ENCODE results near the gene TIGD1.
A peak's percentile ranks its signal among the peaks of the same experiment; 100 is the strongest.
"Not testable (repeated sequence)": the region's sequence is repeated elsewhere in the genome, so short reads cannot be mapped to it uniquely, and the experiment has no call there.

TIGD1 gene

DNA sequence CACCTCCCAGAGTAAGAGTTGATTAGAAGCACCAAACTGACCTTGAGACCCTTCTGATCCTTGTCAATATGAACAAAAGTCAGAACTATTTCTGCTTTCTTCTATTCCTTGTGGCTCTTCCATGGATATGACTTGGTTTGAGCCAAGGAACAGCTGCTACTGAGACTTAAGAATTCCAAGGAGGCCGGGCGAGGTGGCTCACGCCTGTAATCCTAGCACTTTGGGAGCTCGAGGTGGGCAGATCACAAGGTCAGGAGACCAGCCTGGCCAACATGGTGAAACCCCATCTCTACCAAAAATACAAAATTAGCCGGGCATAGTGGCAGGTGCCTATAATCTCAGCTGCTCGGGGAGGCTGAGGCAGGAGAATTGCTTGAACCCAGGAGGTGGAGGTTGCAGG lies 20.1 kb upstream of the TIGD1 start:
- not testable (repeated sequence) for DNase-seq (ENCODE audit: low spot score)

DNA sequence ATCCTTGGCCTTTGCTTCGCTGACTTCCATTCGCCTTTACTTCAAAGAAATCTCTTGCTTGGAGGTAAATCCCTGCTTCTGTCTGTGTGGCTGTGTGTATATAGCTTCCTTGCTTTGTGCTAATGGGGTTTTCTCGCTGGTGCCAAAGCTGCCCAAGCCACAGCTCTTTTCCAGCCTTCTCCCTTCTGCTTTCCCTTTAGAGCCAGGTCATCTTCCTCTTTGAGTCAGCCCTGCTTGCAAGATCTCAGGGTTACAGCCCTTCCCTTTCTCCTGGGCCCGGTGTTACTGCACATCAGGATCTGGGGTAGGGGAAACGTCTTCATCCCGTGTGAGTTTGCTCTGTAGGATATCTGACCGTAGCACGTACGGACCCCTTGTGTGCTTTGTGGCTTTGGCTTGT lies 19.2 kb upstream of the TIGD1 start:
- DNase-seq (ENCODE audit: low spot score): no peak

DNA sequence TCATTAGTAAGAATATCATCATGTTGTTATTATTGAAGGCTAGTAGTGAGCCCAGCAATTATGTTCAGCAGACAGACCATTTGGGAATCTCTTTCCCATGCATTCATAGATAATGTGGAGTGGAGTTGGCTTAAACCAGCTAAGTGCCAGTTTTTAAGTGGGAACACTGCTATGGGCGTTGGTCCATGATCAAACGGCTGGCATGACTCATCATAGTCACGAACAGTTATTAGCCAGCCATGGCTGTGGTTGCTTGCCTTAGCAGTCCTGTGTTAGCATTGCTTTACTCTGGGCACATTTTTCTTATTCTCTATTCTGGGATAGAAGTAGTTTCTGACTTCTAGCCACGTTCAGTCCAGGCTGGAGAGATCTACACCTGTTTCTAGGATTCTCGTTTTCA lies 17.8 kb upstream of the TIGD1 start:
- DNase-seq (ENCODE audit: low spot score): peak; percentile 69

DNA sequence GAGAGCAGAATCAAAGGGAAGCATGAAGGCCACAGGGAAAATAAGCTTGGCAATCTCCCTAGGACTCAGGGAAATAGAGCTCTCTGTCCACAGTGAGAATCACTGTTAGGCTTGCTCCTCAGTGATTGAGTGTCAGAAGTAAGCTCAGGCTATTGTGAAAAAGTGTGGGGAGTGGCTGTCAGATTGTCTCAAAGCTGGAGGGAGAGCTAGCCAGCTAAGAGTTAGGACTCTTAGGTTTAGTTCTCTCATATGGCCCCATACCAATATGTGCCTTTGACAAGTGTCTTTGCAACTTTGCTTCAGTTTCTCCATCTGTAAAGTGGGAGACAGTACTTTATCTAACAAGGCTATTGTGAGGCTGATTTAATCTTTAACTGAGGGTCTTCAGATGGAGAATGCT lies 17.4 kb upstream of the TIGD1 start:
- no peak for DNase-seq (ENCODE audit: low spot score)

DNA sequence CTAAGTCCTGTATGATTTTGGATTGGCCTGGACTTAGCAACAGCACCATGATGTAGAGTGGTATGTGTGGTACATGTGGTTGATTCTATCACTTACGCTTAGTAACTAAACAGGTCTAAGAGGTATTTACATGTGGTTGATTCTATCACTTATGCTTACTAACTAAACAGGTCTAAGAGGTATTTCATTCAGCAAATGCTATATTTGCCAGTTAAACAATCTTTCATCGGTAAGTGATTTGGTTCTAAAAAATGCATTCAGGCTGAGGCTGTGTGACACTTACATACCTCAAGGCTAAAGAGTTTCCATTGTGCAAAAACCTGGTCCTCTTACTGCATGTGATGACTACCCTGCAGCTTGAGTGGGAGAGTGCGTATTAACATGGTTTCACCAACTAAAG lies 13.2 kb upstream of the TIGD1 start:
- DNase-seq (ENCODE audit: low spot score): no peak

DNA sequence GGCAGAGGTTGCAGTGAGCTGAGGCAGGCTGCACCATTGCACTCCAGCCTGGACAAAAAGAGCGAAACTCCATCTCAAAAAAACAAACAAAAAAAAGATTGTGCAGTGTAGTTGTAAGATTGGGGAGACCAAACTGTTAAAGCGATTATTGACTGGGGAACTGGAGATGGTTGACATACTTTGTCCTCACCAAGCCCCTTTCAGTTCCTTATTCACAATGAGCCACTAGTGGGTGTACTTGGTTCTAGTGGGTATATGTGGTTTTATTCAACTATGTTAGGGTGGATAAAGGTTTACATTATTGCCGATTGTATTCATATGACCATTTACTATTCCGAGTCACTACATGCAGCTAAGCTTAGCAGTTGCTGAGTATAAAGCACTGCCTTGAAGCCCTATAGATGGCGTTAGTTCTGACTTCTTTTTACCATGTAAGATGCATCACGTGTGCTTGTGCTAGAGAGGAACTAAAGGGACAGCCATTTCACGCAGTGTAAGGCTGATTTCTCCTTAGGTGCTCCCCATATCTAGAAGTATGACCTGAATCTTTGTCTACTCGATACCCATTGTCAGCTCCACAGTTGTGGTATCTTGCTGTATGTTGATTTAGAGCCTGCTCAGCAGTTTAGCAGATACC lies 12.3 kb upstream of the TIGD1 start:
- no peak for DNase-seq (ENCODE audit: low spot score)

DNA sequence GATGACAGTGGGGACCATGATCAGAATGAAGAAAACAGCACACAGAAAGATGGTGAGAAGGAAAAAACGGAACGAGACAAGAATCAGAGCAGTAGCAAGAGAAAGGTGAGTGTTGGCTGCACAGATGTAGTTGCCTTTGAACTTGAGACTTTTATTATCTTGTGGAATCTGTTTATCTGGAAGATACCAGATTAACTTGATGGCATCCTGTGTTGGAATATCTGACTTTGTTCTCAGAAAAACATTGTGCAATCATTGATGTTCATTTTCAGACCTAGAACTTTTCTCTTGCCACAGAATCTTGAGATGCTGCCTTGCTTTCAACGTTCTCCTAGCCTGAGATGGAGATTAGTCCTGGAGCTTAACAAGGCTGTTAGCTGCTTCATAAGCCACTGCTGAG lies 6.1 kb upstream of the TIGD1 start:
- DNase-seq (ENCODE audit: low spot score): no peak

DNA sequence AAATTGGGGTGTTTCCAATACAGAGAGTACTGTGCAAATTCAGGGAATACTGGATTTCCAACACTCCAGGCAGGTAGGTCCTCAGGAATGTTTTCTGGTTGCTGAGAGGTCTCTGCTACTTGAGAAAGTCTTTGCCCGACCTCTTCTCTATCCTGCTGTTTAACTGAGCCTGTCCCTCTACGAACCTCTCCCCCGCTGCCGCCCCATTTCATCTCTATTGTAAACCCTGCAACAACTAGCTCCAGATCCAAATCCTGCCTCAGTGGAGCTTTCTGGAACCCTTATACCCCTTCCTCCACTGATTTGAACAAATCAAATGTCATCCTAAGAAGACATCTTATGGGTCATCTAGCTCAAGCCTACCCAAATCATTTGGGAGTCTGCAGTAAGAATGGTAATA lies 1.4 kb upstream of the TIGD1 start:
- no peak for DNase-seq (ENCODE audit: low spot score)

DNA sequence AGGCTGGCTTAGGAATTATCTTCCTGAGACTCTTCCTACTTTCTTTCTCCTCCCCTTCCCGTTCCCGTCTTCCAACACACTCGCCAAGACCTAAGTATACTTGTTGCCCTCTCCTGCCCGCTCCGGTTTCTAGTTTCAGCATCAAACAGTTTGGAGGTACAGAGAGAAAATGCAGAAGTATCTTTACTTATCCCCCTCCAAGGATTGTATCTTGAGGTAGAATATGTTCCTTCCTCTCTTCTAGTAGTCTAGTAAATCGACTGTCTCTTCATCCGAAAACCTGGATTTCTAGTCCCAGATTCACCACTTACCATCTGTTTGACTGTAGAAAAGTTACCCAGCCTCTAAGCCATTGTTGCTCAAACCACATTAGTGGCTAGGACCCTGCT lies 887 bp upstream of the TIGD1 start:
- DNase-seq (ENCODE audit: low spot score): no peak

DNA sequence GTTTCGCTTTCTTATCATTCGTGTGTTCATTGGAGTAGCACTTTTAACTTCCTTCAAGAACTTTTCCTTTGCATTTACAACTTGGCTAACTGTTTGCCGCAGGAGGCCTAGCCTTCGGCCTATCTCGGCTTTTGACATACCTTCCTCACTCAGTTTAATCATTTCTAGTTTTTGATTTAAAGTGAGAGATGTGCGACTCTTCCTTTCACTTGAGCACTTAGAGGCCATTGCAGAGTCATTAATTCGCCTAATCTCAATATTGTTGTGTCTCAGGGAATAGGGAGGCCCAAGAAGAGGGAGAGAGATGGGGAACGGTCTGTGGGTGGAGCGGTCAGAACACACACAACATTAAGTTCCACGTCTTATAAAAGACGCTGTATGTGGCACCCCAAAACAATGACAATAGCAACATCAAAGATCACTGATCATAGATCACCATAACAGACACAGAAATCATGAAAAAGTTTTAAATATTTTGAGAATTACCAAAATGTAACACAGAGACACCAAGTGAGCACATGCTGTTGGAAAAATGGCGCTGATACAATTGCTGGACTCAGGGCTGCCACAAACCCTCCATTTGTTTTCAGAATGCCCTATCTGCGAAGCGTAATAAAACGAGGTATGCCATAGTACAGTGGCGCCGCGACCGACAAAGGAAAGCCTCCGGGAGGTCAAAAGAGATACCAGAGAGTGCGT lies 553 bp downstream of the TIGD1 start:
- no peak for DNase-seq (ENCODE audit: low spot score)

DNA sequence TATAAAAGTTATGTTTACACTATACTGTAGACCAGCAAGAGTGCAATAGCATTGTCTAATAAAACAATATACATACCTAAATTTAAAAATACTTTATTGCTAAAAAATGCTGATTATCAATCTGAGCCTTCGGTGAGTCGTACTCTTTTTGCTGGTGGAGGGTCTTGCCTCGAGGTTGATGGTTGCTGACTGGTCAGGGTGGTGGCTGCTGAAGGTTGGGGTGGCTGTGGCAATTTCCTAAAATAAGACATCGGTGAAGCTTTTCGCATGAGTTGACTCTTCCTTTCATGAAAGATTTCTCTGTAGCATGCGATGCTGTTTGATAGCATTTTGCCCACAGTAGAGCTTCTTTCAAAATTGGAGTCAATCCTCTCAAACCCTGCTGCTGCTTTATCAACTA lies 2.4 kb downstream of the TIGD1 start:
- DNase-seq (ENCODE audit: low spot score): no peak

DNA sequence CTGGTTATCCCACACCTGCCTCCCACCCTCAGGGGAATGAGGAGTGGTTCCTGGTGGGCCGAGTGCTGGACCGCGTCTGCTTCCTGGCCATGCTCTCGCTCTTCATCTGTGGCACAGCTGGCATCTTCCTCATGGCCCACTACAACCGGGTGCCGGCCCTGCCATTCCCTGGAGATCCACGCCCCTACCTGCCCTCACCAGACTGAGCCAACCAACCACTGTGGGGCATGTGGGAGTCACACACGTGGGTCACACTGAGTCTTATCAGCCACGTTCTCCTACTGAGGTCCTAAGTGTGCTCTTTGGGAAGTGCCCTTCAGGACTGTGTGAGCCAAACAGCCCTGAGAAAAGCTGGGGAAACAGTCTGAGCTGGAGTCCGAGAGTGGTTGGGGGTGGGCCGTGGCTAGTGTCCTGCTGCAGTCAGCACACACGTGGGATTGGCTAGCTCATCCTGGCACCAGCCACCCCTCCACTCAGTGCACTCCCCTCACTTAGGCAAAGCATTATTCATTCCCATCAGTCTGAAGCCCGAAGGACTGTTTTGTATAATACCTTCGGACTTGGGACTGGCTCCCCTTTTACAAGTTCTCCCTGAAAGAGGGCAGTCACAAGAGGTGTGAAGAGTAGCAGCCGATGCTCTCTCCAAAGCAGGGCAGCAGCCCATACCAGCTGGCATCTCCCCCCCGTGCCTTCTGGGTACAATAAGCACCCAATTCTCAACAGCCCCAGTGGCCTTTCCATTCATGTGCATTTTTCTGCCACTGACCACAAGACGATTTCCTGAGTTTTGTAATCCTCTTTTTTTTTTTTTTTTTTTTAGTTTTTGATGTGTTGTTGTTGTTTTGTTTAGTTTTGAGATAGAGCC lies 4.6 kb downstream of the TIGD1 start:
- no peak for DNase-seq (ENCODE audit: low spot score)

DNA sequence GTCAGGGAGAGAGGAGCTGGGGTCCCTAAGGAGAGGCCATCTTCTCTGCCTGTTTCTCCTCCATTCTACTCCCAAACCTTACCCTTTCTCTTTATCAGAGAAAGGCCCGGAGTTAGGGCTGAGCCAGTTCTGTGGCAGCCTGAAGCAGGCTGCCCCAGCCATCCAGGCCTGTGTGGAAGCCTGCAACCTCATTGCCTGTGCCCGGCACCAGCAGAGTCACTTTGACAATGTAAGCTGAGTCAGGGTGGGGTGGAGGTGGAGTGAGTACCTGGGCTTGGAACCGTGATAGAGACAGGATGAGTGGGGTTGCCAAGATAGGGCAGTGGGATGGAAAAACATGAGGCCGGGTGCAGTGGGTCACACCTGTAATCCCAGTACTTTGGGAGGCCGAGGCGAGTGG lies 5.7 kb downstream of the TIGD1 start:
- DNase-seq (ENCODE audit: low spot score): no peak

DNA sequence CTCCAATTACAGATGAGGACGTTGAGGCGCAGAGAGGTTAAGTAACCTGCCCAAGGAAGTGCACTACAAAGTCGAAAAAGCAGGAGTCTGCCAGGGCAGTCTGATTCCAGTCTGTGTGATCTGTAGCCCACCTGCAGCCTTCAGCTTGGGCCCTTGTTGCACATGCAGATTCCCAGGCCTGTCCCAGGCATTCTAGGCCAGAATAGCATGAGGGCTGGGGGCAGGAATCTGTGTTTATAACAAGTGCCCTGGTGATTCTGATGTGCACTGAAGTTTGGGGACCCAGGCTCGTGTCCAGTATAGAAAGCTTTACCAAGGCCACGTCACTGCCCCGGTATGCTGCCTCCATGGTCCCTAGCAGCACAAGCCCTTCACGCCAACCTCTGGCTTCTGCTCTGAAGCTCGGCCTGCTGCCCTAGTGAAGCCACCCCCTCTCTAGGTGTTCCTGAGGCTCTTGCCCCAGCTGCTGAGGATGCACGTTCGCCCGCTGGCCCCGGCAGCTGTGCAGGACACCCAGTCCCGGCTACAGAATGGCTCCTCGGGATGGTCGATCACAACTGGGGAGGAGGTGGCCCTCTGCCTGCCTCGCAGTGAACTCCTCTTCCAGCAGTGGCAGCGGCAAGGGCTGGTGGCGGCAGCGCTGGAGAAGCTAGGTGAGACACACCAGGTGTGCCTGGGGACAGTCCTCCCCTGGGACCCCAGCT lies 6.3 kb downstream of the TIGD1 start:
- DNase-seq (ENCODE audit: low spot score): no peak

DNA sequence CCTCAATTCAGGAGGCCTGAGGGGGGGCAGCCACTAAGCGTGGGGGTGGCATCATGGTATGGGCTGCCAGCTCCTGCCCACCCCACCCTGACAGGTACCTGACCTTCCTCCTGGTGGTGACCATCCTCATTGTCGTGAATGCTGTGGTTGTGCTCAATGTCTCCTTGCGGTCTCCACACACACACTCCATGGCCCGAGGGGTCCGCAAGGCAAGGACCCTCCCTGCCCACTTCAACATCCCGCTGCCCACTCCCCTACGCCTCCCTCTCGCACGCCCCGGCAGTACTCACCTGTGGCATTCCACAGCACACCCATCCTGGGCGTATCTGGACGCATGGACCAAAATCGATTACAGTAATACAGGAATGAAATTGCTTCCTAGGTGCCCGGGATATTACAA lies 6.9 kb downstream of the TIGD1 start:
- no peak for DNase-seq (ENCODE audit: low spot score)

DNA sequence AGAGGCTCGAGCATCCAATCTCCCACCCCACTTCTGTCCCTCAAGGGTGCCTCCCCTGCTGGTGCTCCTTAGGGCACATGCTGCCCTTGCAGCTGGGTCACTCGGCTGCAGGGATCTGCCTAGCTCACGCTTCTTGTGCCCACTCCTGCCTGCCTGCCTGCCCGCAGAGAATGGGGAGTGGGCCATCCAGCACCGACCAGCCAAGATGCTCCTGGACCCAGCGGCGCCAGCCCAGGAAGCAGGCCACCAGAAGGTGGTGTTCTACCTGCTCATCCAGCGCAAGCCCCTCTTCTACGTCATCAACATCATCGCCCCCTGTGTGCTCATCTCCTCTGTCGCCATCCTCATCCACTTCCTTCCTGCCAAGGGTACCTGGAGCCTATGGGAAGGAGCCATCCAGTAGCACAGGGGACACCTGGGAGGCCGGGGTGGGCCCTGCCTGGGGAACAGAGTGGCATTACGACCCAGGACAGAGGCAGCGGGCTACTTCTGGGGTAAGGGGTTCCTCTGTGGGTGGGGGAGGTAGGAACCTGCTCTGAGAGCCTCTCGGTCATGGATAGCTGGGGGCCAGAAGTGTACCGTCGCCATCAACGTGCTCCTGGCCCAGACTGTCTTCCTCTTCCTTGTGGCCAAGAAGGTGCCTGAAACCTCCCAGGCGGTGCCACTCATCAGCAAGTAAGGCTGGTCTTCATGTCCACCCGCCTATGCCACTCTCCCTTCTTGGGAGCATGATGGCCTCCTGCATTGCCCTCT lies 7.5 kb downstream of the TIGD1 start:
- no peak for DNase-seq (ENCODE audit: low spot score)

DNA sequence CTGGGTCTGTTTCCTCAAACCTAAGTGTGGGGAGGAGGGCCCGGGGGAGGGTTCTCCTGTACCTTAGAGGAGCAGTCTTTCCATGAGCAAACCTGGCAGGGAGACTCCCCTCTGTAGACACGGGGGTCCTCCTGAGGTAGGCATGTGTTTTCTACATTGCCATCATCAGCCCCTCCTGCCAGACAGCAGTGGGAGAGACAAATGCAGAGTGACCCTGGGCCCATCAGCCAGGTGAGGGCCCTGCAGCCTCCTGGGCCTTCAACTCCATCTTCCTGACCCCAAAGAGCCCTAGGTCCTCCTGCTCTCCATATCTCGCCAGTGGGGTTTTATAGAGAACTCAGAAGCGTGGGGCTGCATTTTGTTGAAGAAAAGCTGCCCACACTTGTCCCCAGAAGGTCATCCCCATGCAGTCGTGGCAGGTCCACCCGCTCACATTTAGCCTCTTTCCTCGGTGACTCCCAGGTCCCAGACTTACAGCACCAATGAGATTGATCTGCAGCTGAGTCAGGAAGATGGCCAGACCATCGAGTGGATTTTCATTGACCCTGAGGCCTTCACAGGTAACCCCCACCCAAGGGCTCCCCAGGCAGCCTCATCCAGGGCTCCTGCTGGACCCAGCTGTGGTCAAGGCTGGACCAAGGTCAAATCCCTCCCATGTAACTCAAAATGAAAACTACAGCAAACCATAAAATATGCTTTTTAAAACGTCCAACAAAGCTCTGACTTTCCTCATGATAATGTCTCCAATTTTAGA lies 8.2 kb downstream of the TIGD1 start:
- DNase-seq (ENCODE audit: low spot score): no peak

DNA sequence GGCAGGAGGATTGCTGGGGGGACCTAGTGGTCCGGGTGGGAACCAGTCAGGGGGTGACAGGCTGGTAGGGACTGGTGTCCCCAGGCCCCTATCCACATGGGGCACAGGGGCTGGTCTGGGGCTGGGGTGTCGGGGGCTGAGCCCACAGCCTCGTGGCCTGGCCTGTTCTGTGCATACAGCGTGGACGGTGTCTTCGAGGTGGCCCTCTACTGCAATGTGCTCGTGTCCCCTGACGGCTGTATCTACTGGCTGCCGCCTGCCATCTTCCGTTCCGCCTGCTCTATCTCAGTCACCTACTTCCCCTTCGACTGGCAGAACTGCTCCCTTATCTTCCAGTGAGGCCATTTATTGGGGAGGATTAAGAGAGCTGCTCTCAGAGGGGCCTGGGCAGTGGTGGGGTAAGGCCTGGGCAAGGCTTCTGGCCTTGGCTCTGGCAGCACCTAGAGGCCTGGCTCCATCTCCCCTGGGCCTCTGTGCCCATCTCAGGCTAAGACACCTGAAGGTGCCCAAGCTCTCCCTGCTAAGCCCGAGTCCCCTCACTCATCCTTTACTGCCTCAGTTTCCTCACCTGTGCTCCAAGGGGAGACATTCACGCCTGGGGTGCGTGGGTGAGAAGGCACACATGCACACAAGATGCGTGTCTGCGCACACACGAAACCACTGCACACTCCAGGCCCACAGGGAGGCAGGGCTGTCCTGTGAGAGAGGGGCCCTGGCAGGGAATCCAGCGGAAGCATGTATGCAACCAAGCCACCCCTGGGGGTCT lies 9.0 kb downstream of the TIGD1 start:
- no peak for DNase-seq (ENCODE audit: low spot score)

DNA sequence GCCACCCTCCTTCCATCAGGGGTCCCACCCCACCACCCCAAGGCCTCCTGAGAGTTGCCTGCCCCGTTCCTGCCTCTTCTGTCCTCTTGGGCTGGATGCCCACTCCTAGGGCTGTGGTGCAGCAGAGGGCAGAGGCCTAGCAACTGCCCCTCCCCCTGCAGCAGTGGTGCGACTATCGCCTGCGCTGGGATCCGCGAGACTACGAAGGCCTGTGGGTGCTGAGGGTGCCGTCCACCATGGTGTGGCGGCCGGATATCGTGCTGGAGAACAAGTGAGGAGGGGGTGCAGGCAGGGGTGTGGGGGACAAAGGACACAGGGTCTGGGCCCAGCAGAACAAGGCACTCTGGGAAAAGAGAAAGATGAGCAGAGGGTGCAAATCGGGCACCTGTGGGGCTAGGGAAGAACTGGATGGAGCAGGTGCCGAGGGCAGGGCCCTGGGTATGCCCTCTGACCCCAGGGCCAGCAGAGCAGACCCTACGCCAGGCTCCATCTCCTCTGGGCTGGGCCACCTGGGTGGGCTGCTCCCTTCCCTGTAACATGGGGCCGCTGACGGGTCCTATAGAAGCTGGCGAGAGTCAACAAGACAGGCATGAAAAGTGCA lies 9.8 kb downstream of the TIGD1 start:
- no peak for DNase-seq (ENCODE audit: low spot score)
